KOPT-K1 (cell line): ENCODE results near the gene AKAP7.

Experiments used
- H3K27ac ChIP-seq: fragments of 200-600 bp; sonication (generic); 2 replicates; pipeline ENCODE4 v1.5.1; 2016; ENCODE audit warnings: antibody characterized with exemption, mild to moderate bottlenecking, low read depth, low read length; ENCODE audit not compliant: poor library complexity, severe bottlenecking
- H3K36me3 ChIP-seq: fragments of 200-600 bp; sonication (generic); 2 replicates; pipeline ENCODE4 v1.5.1; 2017; ENCODE audit warnings: antibody characterized with exemption, mild to moderate bottlenecking, low read length, moderate library complexity; ENCODE audit not compliant: insufficient read depth
- H3K9me3 ChIP-seq: fragments of 200-600 bp; sonication (generic); 2 replicates; pipeline ENCODE4 v1.5.1; 2017; ENCODE audit warnings: antibody characterized with exemption, low read length, mild to moderate bottlenecking; ENCODE audit not compliant: insufficient read depth, poor library complexity, severe bottlenecking

Gene AKAP7

GRCh38 chr6:131161987-131162386, 26.7 kb downstream of the AKAP7 start:
- Histone ChIP-seq H3K27ac (no peak overlapping the region), H3K9me3 (no peaks in the 10 kb centered on the region), H3K36me3 (no peaks in the 10 kb centered on the region)

GRCh38 chr6:131163886-131164285, 28.6 kb downstream of the AKAP7 start:
- Histone ChIP-seq H3K9me3 (no peaks in the 10 kb centered on the region), H3K36me3 (no peaks in the 10 kb centered on the region), H3K27ac (no peak overlapping the region)

DNA sequence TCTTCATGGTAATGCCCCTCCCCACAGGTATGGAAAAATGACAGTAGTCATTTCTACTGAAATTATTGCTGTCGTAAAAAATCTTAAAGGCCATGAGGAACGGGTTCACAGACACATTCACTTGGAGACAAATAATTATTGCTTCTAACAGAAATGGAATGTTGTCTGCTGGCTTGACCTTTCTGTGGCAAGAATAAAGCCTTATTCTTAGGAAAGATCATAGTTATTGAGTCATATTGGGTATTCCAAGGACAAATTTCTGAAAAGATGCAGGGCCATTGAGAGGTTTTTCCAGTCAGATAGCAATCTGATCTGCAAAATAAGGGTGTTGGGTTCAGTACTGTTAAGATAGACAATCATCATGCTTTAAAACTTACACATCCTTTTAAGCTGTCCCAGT, 29.2 kb downstream of the AKAP7 start:
- Histone ChIP-seq H3K27ac (no peak overlapping the region), H3K36me3 (no peaks in the 10 kb centered on the region), H3K9me3 (no peaks in the 10 kb centered on the region)

DNA sequence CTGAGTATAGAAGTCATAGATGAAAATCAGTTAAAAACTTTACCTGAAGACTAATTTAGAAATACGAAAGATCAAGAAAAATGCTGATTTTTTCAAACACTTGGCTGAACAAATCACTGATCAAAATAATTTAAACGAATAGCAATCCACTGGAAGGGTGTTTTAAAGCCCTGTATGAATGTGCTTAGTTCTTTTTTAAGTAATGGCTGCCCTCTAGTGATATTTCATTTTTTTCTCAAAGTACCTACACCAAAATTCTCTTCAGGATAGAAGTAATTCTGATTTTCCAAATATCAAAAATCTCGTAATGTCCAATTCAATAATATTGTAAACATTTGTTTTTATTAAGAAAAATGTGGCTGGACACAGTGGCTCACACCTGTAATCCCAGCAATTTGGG, 32.5 kb downstream of the AKAP7 start:
- Histone ChIP-seq H3K9me3 (no peaks in the 10 kb centered on the region), H3K27ac (no peak overlapping the region), H3K36me3 (no peaks in the 10 kb centered on the region)

GRCh38 chr6:131169613-131170012, 34.3 kb downstream of the AKAP7 start:
- no peaks in the 10 kb centered on the region for H3K9me3 ChIP-seq
- no peak overlapping the region for H3K27ac ChIP-seq
- no peaks in the 10 kb centered on the region for H3K36me3 ChIP-seq

GRCh38 chr6:131172222-131172621, 37.0 kb downstream of the AKAP7 start:
- Histone ChIP-seq H3K9me3 (no peaks in the 10 kb centered on the region), H3K27ac (no peak overlapping the region), H3K36me3 (no peaks in the 10 kb centered on the region)

GRCh38 chr6:131173680-131174079, 38.4 kb downstream of the AKAP7 start:
- H3K9me3 ChIP-seq: no peaks in the 10 kb centered on the region
- H3K27ac ChIP-seq: no peak overlapping the region
- H3K36me3 ChIP-seq: no peaks in the 10 kb centered on the region

GRCh38 chr6:131175564-131175963, 40.3 kb downstream of the AKAP7 start:
- H3K27ac ChIP-seq: no peak overlapping the region
- no peaks in the 10 kb centered on the region for H3K36me3 ChIP-seq
- H3K9me3 ChIP-seq: no peaks in the 10 kb centered on the region

DNA sequence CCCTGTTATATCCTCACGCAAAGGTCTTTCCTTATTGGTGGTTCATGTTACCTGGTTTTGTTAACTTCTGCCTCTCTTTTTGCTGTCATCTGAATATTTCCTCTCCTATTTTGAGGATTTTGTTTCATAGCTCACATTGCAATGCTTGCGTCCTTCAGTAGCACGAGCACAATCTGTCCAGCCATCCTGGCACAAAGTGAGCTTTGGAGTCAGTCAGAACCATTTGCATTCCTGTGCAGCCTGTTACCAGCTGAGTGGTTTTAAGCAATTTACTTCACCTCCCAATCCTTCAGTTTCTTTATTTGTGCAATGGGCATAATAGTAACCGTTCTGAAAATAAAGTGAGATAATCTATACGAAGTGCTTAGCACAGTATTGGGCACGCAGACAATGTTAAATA, 42.7 kb downstream of the AKAP7 start:
- no peaks in the 10 kb centered on the region for H3K9me3 ChIP-seq
- no peaks in the 10 kb centered on the region for H3K36me3 ChIP-seq
- no peak overlapping the region for H3K27ac ChIP-seq

DNA sequence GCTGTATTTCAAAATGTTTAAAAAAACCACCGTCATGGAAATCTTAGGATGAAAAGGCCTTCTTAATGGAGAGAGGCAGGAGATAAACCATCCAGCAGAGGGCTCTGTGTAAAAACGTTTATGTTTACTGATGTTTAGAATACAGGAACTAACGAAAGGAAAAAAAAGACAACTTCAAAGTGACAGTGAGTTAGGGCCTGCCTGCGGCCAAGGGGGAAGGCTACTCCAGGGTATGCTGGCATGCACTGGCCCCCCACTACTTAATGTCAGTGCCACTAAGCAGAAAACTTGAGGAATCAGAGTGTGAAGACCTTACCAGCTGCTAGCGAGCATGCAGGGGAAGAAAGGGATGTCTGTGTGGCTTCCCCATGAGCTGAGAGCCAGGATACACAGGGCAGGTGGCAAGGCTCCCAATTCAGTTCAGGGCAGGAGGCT, 47.7 kb downstream of the AKAP7 start:
- no peaks in the 10 kb centered on the region for H3K36me3 ChIP-seq
- H3K9me3 ChIP-seq: no peaks in the 10 kb centered on the region
- H3K27ac ChIP-seq: peak overlapping the region; percentile 60

- no peaks in the 10 kb centered on the region for H3K9me3 ChIP-seq
- H3K36me3 ChIP-seq: no peaks in the 10 kb centered on the region
- H3K27ac ChIP-seq: peak overlapping the region; percentile 60
Measured at GRCh38 chr6:131183427-131184095, 48.3 kb downstream of the AKAP7 start.

GRCh38 chr6:131191590-131191989, 56.3 kb downstream of the AKAP7 start:
- Histone ChIP-seq H3K27ac (no peak overlapping the region), H3K9me3 (peaks cover 34% of the 10 kb centered on the region), H3K36me3 (no peaks in the 10 kb centered on the region)

GRCh38 chr6:131197716-131198115, 62.4 kb downstream of the AKAP7 start:
- Histone ChIP-seq H3K9me3 (peaks cover 19% of the 10 kb centered on the region), H3K36me3 (no peaks in the 10 kb centered on the region), H3K27ac (peak overlapping the region; percentile 92)

DNA sequence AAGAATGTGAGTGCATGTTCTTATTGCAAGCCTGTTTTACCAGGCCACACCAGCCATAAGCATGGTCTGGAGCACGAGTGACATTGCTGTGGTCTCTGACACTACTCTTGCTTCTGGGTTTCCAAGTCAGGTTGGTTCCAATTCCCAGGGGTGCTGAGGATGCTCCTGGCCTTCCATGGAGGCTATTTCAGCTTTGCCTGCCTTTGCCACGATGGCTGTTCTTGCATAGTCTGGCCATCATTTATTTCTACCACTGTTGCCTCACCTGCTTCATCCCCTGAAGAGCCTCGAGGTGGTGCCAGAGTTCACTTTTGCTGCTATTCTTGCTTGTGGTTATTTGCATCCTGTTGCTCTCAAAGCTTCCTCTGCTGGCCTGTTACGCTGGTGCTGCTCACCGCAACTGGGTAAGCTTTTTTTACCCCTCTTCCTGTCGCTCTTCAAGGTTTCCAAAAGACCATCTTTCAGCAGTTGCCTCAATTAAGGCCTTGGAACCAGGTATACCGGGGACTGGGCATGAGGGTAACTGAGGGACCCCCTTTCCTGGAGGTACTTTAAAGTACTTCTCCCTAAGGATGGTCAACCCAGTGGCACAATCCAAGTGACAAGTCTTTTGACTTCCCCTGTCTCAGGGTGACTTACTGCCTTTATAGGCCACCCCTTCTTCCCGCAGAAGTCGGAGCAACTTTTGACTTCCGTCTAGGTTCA, 64.5 kb downstream of the AKAP7 start:
- Histone ChIP-seq H3K27ac (peak overlapping the region; percentile 92), H3K9me3 (peaks cover 1% of the 10 kb centered on the region), H3K36me3 (no peaks in the 10 kb centered on the region)

DNA sequence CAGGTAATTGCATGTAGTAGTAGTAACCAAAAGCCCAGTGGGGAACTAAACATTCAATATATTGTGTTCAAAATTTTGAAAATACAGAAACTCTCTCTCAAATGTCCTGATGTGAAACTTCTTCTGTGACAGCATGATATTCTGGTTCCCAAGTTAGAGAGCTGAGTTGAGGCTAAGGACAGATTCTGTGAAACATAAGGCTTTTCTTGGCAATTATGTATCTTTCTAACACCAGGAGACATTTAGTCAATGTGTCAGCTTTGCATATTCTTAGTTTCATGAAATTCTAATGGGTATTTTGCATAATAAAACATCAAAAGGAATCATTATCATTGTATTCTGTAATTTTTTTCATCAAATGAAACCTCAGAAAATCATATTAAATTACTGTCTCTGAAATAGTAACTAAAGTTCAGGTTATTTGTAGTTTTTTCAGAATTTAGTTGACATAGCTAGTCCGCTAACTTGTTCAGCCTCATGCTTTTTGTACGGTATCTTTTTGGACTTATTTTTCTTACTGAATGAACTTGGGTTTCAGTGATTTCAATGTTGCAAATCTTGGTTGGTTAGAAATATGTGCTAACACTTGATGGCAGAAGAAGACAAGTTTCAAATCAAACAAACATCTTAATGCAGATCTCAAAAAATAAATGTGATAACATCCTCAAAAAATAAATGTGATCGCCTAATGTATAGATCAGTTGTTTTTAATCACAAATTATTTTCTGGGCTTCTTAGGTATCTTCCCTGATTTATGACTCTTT, 70.4 kb downstream of the AKAP7 start:
- no peaks in the 10 kb centered on the region for H3K36me3 ChIP-seq
- no peak overlapping the region for H3K27ac ChIP-seq
- no peaks in the 10 kb centered on the region for H3K9me3 ChIP-seq
